ENCODE results near the gene FBLN1.

FBLN1 gene

GRCh38 chr22:45627489-45628233 is 125.0 kb downstream of the FBLN1 start:
- no peak overlapping the region for H3K4me3 ChIP-seq (ENCODE audit: low read length)
- no peak for TF ChIP-seq CTCF (conservative IDR thresholded peaks at IDR 0.05; ENCODE audit: low read length)
- DNase-seq (ENCODE audit: low read depth): no peak

GRCh38 chr22:45628515-45628914 is 125.8 kb downstream of the FBLN1 start:
- DNase-seq (ENCODE audit: low read depth): no peak
- H3K4me3 ChIP-seq (ENCODE audit: low read length): no peak overlapping the region
- TF ChIP-seq CTCF (conservative IDR thresholded peaks at IDR 0.05; ENCODE audit: low read length): no peak

- no peak overlapping the region for H3K4me3 ChIP-seq (ENCODE audit: low read length)
- DNase-seq (ENCODE audit: low read depth): no peak
- TF ChIP-seq CTCF (conservative IDR thresholded peaks at IDR 0.05; ENCODE audit: low read length): no peak
Observed at GRCh38 chr22:45629469-45630089, 126.9 kb downstream of the FBLN1 start.

GRCh38 chr22:45630436-45630835 is 127.8 kb downstream of the FBLN1 start:
- no peak for TF ChIP-seq CTCF (conservative IDR thresholded peaks at IDR 0.05; ENCODE audit: low read length)
- no peak for DNase-seq (ENCODE audit: low read depth)
- H3K4me3 ChIP-seq (ENCODE audit: low read length): no peak overlapping the region

GRCh38 chr22:45631140-45631840 is 128.6 kb downstream of the FBLN1 start:
- H3K4me3 ChIP-seq (ENCODE audit: low read length): no peak overlapping the region
- no peak for TF ChIP-seq CTCF (conservative IDR thresholded peaks at IDR 0.05; ENCODE audit: low read length)
- DNase-seq (ENCODE audit: low read depth): no peak

GRCh38 chr22:45631841-45632238 is 129.2 kb downstream of the FBLN1 start:
- no peak overlapping the region for H3K4me3 ChIP-seq (ENCODE audit: low read length)
- TF ChIP-seq CTCF (conservative IDR thresholded peaks at IDR 0.05; ENCODE audit: low read length): no peak
- DNase-seq (ENCODE audit: low read depth): no peak

Measured in AG10803 (cell line).